GM13976 (cell line): Measurements from ENCODE around the gene VAT1L.

ENCODE experiments used
- DNase-seq: peaks from one replicate; pipeline ENCODE4 v3.0.0; 2012; ENCODE audit warnings: low spot score
- CTCF ChIP-seq: IDR thresholded peaks from 2 replicates; pipeline ENCODE4 v1.5.1; 2012; ENCODE audit warnings: borderline replicate concordance, mild to moderate bottlenecking; ENCODE audit not compliant: insufficient read depth; ENCODE audit errors: extremely low read depth, missing control alignments, control extremely low read depth
- in situ Hi-C: fragments of 300-500 bp; cut with MboI; formaldehyde crosslinking; loops from one replicate; pipeline ENCODE4 v1.12.0; 2022; ENCODE audit warnings: low sequenced_read_pairs, mixed read lengths, inconsistent platforms; ENCODE audit not compliant: unreplicated experiment

The VAT1L gene

GRCh38 chr16:77890075-77890474 lies 101.7 kb downstream of the VAT1L start:
- TF ChIP-seq CTCF, result no peak
- in situ Hi-C loops, result no loop called here
- DNase-seq, result no peak

GRCh38 chr16:77894162-77894561 lies 105.8 kb downstream of the VAT1L start:
- in situ Hi-C loops, result no loop called here

DNA sequence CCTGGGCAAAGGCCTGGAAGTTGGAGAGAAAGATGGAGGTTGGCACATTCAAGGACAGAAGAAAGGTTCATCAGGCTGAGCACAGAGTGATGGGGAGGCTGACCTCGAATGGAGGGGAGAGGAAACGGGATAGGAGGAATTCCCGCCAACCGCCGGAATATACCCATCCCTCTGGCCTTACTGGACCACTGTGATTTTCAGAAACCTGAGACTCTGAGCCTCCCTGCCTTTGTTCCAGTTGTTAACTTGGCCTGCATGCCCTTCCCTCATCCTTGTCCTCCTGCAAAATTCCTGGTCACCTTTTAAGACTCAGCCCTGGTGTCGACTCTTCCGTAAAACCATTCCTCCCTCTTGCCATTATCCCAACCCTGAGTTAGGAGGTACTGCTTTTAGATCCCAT lies 107.6 kb downstream of the VAT1L start:
- in situ Hi-C loops, result no loop called here
- DNase-seq, result no peak
- no peak for TF ChIP-seq CTCF

More at GRCh38 chr16:77894162-77894561, 105.8 kb downstream of the VAT1L start:
- TF ChIP-seq CTCF, result no peak
- no peak for DNase-seq

- DNase-seq, result no peak
- TF ChIP-seq CTCF, result no peak
- in situ Hi-C loops, result no loop called here
Measured at GRCh38 chr16:77896415-77897128, 108.2 kb downstream of the VAT1L start.

GRCh38 chr16:77897129-77897437 lies 108.7 kb downstream of the VAT1L start:
- in situ Hi-C loops, result no loop called here
- no peak for DNase-seq
- no peak for TF ChIP-seq CTCF

DNA sequence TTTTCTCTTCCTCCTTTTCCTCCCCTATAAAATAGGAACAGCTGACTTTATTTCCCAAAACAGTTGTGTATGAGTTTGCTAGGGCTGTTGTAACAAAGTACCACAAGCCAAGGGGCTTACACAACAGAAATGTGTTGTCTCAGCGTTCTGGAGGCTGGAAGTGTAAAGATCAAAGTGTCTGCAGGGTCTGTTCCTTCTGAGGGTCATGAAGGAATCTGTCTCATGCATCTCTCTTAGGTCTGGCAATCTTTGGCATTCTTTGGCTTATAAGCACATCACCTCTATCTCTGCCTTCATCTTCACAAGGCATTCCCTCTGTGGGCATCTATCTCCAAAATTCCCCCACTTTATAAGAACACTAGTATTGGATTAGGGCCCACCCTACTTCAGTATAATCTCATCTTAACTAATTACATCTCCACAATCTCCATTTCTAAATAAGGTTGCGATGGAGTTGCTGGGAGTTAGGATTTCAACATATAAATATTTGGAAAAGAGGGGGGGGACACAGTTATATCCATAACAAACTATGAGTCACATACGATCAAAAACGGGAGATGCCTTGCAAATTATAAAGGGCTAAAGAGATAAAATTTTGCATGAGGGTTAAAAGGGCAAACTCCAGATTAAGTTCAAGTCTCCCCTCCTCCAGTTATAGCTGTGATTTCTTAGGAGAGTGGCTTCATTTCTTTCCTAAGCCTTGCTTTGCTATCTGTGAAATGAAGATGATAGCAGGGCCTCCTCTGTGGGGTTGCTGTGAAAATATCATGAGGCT lies 109.7 kb downstream of the VAT1L start:
- in situ Hi-C loops, result no loop called here
- no peak for TF ChIP-seq CTCF
- DNase-seq, result no peak
